Vagina (tissue), 2 donors: Measurements from ENCODE around the gene ATP6V1D. TPM values are rescaled to one million over a fixed set of nuclear protein-coding genes. Genes with fewer than 3 reads are reported as not detected.

Experiments
- DNase-seq, 2 donors: peaks; one replicate each; pipeline ENCODE4 v3.0.0-alpha.2; 2017; ENCODE audit errors: extremely low spot score in 2 of 2
- H3K27ac ChIP-seq: fragments of 200-600 bp; sonication (generic); one replicate; pipeline ENCODE4 v1.5.1; 2019
- H3K27me3 ChIP-seq: fragments of 200-600 bp; sonication (generic); one replicate; pipeline ENCODE4 v1.5.1; 2019
- H3K36me3 ChIP-seq, 2 donors: fragments of 200-600 bp; sonication (generic); one replicate each; pipeline ENCODE4 v1.5.1; 2017 to 2019
- H3K4me1 ChIP-seq: fragments of 200-600 bp; sonication (generic); one replicate; pipeline ENCODE4 v1.5.1; 2019
- H3K4me3 ChIP-seq, 2 donors: fragments of 200-600 bp; sonication (generic); 1 replicate in 1 of 2; 2 replicates in 1 of 2; pipeline ENCODE4 v1.5.1; 2016 to 2019
- H3K9me3 ChIP-seq: fragments of 200-600 bp; sonication (generic); one replicate; pipeline ENCODE4 v1.5.1; 2019
- POLR2A ChIP-seq, 2 donors: fragments of 450-650 bp; IDR thresholded peaks; one replicate each; pipeline ENCODE4 v1.6.1; 2017; ENCODE audit warnings: antibody characterized with exemption in 2 of 2, mild to moderate bottlenecking in 2 of 2, moderate library complexity in 2 of 2
- POLR2AphosphoS5 ChIP-seq, 2 donors: sonication (generic); formaldehyde crosslinking; IDR thresholded peaks; one replicate each; pipeline ENCODE4 v1.9.0; 2017; ENCODE audit warnings: antibody characterized with exemption in 2 of 2, mild to moderate bottlenecking in 2 of 2, low read depth in 1 of 2; ENCODE audit not compliant: insufficient read depth in 1 of 2
- intact Hi-C: fragments of 100-400 bp; cut with DNase I; formaldehyde crosslinking; loops from one replicate; pipeline ENCODE4 v1.15.1; 2023
- total RNA-seq: library from RNA; depleted of rRNA; stranded (reverse); fragments of >200 nt; gene quantifications from one replicate; pipeline ENCODE4 v1.2.3, GENCODE V29; 2016
- TF ChIP-seq, protein P1 (sequence below), 3 experiments: fragments of 450-650 bp in 2 of 3; fragments of 200-600 bp in 1 of 3; sonication (generic) in 1 of 3; IDR thresholded peaks; one replicate each; pipeline ENCODE4 v1.5.1; 2017 to 2019; ENCODE audit warnings: antibody characterized with exemption in 3 of 3, mild to moderate bottlenecking in 2 of 3, moderate library complexity in 2 of 3

Gene ATP6V1D
- total RNA-seq, 1 donor from 2014 or later: 23.8 TPM

DNA sequence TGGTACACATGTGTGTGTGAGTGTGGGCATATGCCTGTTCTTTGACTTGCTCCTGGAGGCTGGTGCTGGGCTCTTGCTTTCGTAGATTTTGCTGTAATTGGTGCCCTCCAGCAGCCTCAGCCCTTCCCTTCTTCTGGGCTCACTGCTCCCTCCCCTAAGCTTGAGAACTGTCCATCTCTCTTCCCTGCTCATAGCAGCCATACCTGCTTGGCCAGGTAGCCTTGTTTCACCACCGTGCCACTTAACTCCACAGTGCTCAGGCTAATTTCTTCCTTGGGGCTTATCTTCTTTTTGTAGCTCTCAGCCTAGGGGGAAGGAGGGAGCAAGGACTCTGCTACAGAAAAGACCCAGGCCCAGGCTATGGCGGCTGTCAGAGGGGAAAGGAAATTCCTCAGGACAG is 32.5 kb upstream of the ATP6V1D start:
- H3K4me1 ChIP-seq: no peaks in the 10 kb centered on the region
- H3K27me3 ChIP-seq: no peaks in the 10 kb centered on the region
- DNase-seq: no peak
- no peak overlapping the region for H3K27ac ChIP-seq
- no peak overlapping the region for H3K4me3 ChIP-seq
- no peaks in the 10 kb centered on the region for H3K36me3 ChIP-seq
- TF ChIP-seq, protein P1, sequence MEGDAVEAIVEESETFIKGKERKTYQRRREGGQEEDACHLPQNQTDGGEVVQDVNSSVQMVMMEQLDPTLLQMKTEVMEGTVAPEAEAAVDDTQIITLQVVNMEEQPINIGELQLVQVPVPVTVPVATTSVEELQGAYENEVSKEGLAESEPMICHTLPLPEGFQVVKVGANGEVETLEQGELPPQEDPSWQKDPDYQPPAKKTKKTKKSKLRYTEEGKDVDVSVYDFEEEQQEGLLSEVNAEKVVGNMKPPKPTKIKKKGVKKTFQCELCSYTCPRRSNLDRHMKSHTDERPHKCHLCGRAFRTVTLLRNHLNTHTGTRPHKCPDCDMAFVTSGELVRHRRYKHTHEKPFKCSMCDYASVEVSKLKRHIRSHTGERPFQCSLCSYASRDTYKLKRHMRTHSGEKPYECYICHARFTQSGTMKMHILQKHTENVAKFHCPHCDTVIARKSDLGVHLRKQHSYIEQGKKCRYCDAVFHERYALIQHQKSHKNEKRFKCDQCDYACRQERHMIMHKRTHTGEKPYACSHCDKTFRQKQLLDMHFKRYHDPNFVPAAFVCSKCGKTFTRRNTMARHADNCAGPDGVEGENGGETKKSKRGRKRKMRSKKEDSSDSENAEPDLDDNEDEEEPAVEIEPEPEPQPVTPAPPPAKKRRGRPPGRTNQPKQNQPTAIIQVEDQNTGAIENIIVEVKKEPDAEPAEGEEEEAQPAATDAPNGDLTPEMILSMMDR (IDR thresholded peaks at IDR 0.05): no peak
- TF ChIP-seq POLR2AphosphoS5 (IDR thresholded peaks at IDR 0.05; ENCODE audit: insufficient read depth in 1 of 2, low read depth in 1 of 2) (no peak), POLR2A (IDR thresholded peaks at IDR 0.05) (no peak)
- intact Hi-C loops: no loop called here
- no peaks in the 10 kb centered on the region for H3K9me3 ChIP-seq

DNA sequence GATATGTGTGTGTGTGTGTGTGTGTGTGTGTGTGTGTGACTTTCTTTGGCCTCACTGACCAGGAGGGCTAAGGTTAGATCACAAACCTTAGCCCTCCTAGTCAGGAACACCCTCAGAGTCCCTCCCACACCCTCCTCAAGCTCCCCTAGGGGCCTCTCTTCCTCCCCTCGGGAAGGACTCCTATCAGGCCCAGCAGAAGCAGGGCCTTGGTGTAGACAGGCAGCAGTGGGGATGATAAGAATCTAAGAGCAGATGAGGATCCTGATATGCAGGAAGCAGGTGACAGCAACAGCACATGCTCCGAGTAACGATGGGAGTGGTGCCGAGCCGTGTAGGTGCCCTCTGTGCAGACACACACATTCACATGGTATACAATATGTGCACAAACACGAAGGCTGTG is 31.7 kb upstream of the ATP6V1D start:
- no peak for DNase-seq
- H3K36me3 ChIP-seq: no peaks in the 10 kb centered on the region
- no peak overlapping the region for H3K27ac ChIP-seq
- TF ChIP-seq, protein P1 (IDR thresholded peaks at IDR 0.05): no peak
- TF ChIP-seq POLR2A (IDR thresholded peaks at IDR 0.05): no peak
- H3K4me3 ChIP-seq: no peak overlapping the region
- intact Hi-C loops: no loop called here
- H3K4me1 ChIP-seq: no peaks in the 10 kb centered on the region
- H3K9me3 ChIP-seq: no peaks in the 10 kb centered on the region
- no peaks in the 10 kb centered on the region for H3K27me3 ChIP-seq

DNA sequence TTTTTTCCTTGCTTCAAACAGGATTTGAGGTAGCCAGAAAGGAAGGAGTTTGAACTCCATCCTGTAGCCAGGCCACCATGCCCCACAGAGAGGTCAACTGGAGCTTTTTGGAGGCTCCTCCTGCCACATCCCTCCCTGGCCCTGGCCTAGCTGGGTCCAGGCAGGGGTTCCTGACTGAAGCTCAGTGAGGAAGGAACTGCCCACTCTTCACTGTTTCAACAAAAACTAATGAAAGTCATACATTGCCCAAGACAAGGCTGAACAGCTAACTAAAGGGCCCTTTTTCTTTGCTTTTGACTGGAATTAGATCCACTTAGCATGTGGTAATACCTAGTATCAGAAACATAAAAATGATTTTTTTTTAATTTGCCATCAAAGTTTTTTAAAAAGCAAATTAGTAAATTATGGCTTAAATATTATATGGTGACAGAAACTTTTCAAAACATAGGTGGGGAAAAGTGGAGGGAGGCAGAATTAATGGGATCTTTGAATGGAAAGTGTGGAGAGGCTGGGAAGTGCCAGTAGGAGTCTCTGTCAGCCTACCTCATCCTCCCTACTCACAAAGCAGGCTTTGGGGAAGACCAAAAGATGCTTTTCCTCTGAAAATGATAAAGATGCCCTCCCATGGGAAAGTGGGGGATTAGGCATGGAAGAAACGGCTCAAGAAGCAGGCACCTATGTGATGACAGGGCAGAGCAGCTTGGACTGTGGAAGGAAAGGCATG is 30.4 kb upstream of the ATP6V1D start:
- no peak for DNase-seq
- intact Hi-C loops: no loop called here
- H3K9me3 ChIP-seq: no peaks in the 10 kb centered on the region
- no peak for TF ChIP-seq POLR2A (IDR thresholded peaks at IDR 0.05)
- TF ChIP-seq POLR2AphosphoS5 (IDR thresholded peaks at IDR 0.05; ENCODE audit: insufficient read depth in 1 of 2, low read depth in 1 of 2): no peak
- TF ChIP-seq, protein P1 (IDR thresholded peaks at IDR 0.05): no peak
- H3K4me1 ChIP-seq: no peaks in the 10 kb centered on the region
- H3K36me3 ChIP-seq: peaks cover 0 to 3% of the 10 kb centered on the region in 2 donors
- no peak overlapping the region for H3K4me3 ChIP-seq
- no peaks in the 10 kb centered on the region for H3K27me3 ChIP-seq
- no peak overlapping the region for H3K27ac ChIP-seq

DNA sequence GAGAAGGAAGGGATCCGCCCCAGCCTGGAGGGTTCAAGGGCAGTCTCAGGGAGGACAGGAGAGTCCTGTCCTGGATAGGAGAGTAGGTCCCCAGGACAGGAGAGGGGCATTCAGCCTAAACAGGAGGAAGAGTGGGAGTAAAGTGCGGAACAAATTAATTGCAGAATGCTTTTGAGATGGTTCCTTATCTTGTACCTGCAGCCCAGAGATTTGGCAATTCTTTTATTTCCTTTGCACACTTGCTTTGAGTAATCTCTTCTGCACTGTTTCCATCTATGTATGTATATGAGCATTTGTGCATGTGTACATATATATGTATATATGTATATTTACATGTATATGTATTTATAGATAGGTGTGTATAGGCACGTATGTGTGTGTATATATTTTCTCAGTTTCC is 29.7 kb upstream of the ATP6V1D start:
- no peak for TF ChIP-seq POLR2AphosphoS5 (IDR thresholded peaks at IDR 0.05; ENCODE audit: insufficient read depth in 1 of 2, low read depth in 1 of 2)
- TF ChIP-seq, protein P1 (IDR thresholded peaks at IDR 0.05): no peak
- TF ChIP-seq POLR2A (IDR thresholded peaks at IDR 0.05): no peak
- Histone ChIP-seq H3K27me3 (no peaks in the 10 kb centered on the region), H3K36me3 (peaks cover 0 to 10% of the 10 kb centered on the region in 2 donors), H3K9me3 (no peaks in the 10 kb centered on the region), H3K27ac (no peak overlapping the region), H3K4me1 (no peaks in the 10 kb centered on the region), H3K4me3 (no peak overlapping the region)
- no peak for DNase-seq
- intact Hi-C loops: no loop called here

DNA sequence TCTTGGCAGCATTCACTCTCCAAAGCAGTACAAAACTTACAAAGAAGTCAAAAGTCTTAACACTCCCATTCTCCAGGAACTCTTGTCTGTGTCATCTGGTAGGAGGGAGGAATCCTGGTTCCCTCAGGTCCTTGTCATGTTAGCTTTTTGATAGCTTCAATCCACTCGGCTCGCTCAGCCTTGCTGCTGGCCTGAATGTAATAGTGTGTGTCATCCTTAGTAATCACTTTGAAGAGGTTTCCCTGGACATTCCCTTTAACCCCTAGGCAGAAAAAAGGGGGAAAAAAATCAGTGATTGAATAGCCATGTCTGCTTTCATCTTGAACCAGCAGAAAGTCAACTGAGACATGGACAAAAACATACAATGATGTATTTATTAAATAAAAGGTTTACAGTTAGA is 27.6 kb upstream of the ATP6V1D start:
- Histone ChIP-seq H3K4me3 (no peak overlapping the region), H3K27ac (no peak overlapping the region), H3K27me3 (no peaks in the 10 kb centered on the region), H3K4me1 (no peaks in the 10 kb centered on the region), H3K9me3 (no peaks in the 10 kb centered on the region), H3K36me3 (peaks cover 4 to 30% of the 10 kb centered on the region in 2 donors)
- no peak for DNase-seq
- TF ChIP-seq POLR2A (IDR thresholded peaks at IDR 0.05) (no peak), POLR2AphosphoS5 (IDR thresholded peaks at IDR 0.05; ENCODE audit: insufficient read depth in 1 of 2, low read depth in 1 of 2) (no peak)
- TF ChIP-seq, protein P1 (IDR thresholded peaks at IDR 0.05): no peak
- intact Hi-C loops: no loop called here
